Osteoblast (primary cell): ENCODE measurements around the gene DMD. TPM values are rescaled to one million over a fixed set of nuclear protein-coding genes. Genes with fewer than 3 reads are reported as not detected.

Source experiments
- DNase-seq: peaks from one replicate; pipeline ENCODE4 v3.0.0; 2011; ENCODE audit warnings: low spot score, mixed read lengths; ENCODE audit not compliant: insufficient read length; ENCODE audit errors: missing footprints
- H2AFZ ChIP-seq: 2 replicates; pipeline ENCODE4 v1.6.0; 2011; ENCODE audit warnings: mild to moderate bottlenecking, low read length
- H3K27ac ChIP-seq: 2 replicates; pipeline ENCODE4 v1.5.1; 2011; ENCODE audit warnings: mild to moderate bottlenecking, low read depth, low read length, moderate library complexity
- H3K27me3 ChIP-seq: 2 replicates; pipeline ENCODE4 v1.6.0; 2012; ENCODE audit warnings: mild to moderate bottlenecking, control low read depth, inconsistent platforms, low read length, moderate library complexity; ENCODE audit not compliant: insufficient read depth
- H3K36me3 ChIP-seq: 2 replicates; pipeline ENCODE4 v1.5.1; 2011; ENCODE audit warnings: mild to moderate bottlenecking, low read length, control low read depth, moderate library complexity; ENCODE audit not compliant: insufficient read depth
- H3K4me1 ChIP-seq: 2 replicates; pipeline ENCODE4 v1.5.1; 2011; ENCODE audit warnings: mild to moderate bottlenecking, low read length, control low read depth, moderate library complexity; ENCODE audit not compliant: insufficient read depth
- H3K4me2 ChIP-seq: 2 replicates; pipeline ENCODE4 v1.6.0; 2011; ENCODE audit warnings: mild to moderate bottlenecking, low read length; ENCODE audit not compliant: insufficient read depth
- H3K4me3 ChIP-seq: fragments of 200-600 bp; sonication (generic); 3 replicates; pipeline ENCODE4 v1.5.1; 2012; ENCODE audit warnings: mild to moderate bottlenecking, low read length, inconsistent platforms; ENCODE audit not compliant: insufficient read depth
- H3K79me2 ChIP-seq: 2 replicates; pipeline ENCODE4 v1.6.0; 2012; ENCODE audit warnings: mild to moderate bottlenecking, low read length, control low read depth, inconsistent platforms; ENCODE audit not compliant: insufficient read depth
- H3K9me3 ChIP-seq: 2 replicates; pipeline ENCODE4 v1.5.1; 2011; ENCODE audit warnings: low read depth, low read length, control low read depth
- H4K20me1 ChIP-seq: 2 replicates; pipeline ENCODE4 v1.6.0; 2012; ENCODE audit warnings: mild to moderate bottlenecking, low read length, control low read depth; ENCODE audit not compliant: insufficient read depth
- CTCF ChIP-seq: IDR thresholded peaks from 2 replicates; pipeline ENCODE4 v1.5.1; 2011; ENCODE audit warnings: mild to moderate bottlenecking, low read depth, low read length, moderate library complexity; ENCODE audit errors: extremely low read depth
- total RNA-seq: library from RNA; depleted of rRNA; stranded (reverse); fragments of >200 nt; gene quantifications from 2 replicates; pipeline ENCODE4 v1.2.3, GENCODE V29; 2012

The DMD gene
- total RNA-seq, 1 donor: 12.7 TPM

GRCh38 chrX:32195611-32196010 lies 1015.7 kb downstream of the DMD start:
- Histone ChIP-seq H3K27ac (no peak overlapping the region), H3K27me3 (no peaks in the 10 kb centered on the region), H3K9me3 (no peaks in the 10 kb centered on the region), H4K20me1 (no peaks in the 10 kb centered on the region), H3K4me3 (no peak overlapping the region), H3K36me3 (no peaks in the 10 kb centered on the region), H3K4me2 (no peak overlapping the region), H2AFZ (no peak overlapping the region), H3K4me1 (no peaks in the 10 kb centered on the region), H3K79me2 (no peaks in the 10 kb centered on the region)
- TF ChIP-seq CTCF: no peak
- DNase-seq: no peak

GRCh38 chrX:32191316-32191715 lies 1020.0 kb downstream of the DMD start:
- no peak overlapping the region for H3K27ac ChIP-seq
- no peaks in the 10 kb centered on the region for H3K27me3 ChIP-seq

GRCh38 chrX:32185160-32185559 lies 1026.2 kb downstream of the DMD start:
- H3K36me3 ChIP-seq: no peaks in the 10 kb centered on the region
- no peaks in the 10 kb centered on the region for H3K79me2 ChIP-seq
- DNase-seq: no peak
- no peak overlapping the region for H3K4me3 ChIP-seq
- H3K27ac ChIP-seq: no peak overlapping the region
- H4K20me1 ChIP-seq: no peaks in the 10 kb centered on the region
- H3K4me1 ChIP-seq: no peaks in the 10 kb centered on the region
- no peaks in the 10 kb centered on the region for H3K27me3 ChIP-seq
- TF ChIP-seq CTCF: no peak
- H2AFZ ChIP-seq: no peak overlapping the region
- H3K4me2 ChIP-seq: no peak overlapping the region
- no peaks in the 10 kb centered on the region for H3K9me3 ChIP-seq

More at GRCh38 chrX:32191316-32191715, 1020.0 kb downstream of the DMD start:
- no peaks in the 10 kb centered on the region for H3K9me3 ChIP-seq
- no peak for TF ChIP-seq CTCF
- H2AFZ ChIP-seq: no peak overlapping the region
- H3K4me2 ChIP-seq: no peak overlapping the region
- H3K79me2 ChIP-seq: no peaks in the 10 kb centered on the region
- H4K20me1 ChIP-seq: no peaks in the 10 kb centered on the region
- no peak for DNase-seq
- H3K36me3 ChIP-seq: no peaks in the 10 kb centered on the region
- no peaks in the 10 kb centered on the region for H3K4me1 ChIP-seq
- no peak overlapping the region for H3K4me3 ChIP-seq

- Histone ChIP-seq H4K20me1 (no peaks in the 10 kb centered on the region), H3K4me2 (no peak overlapping the region)
- no peak for TF ChIP-seq CTCF
Observed at GRCh38 chrX:32183066-32183465, 1028.3 kb downstream of the DMD start.

More at GRCh38 chrX:32183066-32183465, 1028.3 kb downstream of the DMD start:
- Histone ChIP-seq H2AFZ (no peak overlapping the region), H3K27ac (no peak overlapping the region), H3K4me1 (no peaks in the 10 kb centered on the region), H3K9me3 (no peaks in the 10 kb centered on the region), H3K27me3 (no peaks in the 10 kb centered on the region), H3K79me2 (no peaks in the 10 kb centered on the region), H3K4me3 (no peak overlapping the region), H3K36me3 (no peaks in the 10 kb centered on the region)
- DNase-seq: no peak
